Measurements from ENCODE around the gene DOCK4. TPM values are rescaled to one million over a fixed set of nuclear protein-coding genes. Genes with fewer than 3 reads are reported as not detected.

The DOCK4 gene
- total and polyA plus RNA-seq, 2 of the 8 experiments (the other 6 are each of a cell fraction or from before 2014, with no cell fraction given), result 5.1 to 23.6 TPM

DNA sequence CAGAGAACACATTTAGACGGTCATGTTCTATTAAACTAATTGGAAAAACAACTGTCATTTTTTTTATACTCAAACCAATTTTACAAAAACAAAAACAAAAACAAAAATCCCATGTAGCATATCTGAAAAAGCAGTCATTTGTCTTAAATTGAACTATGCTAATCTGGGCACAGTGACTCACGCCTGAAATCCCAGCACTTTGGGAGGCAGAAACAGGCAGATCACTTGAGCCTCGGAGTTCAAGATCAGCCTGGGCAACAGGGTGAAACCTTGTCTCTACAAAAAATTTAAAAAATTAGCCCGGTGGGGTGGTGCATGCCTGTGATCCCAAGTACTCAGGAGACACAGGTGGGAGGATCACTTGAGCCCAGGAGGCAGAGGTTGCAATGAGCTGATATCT is 253.4 kb downstream of the DOCK4 start (continued):
- TF ChIP-seq, protein P1, sequence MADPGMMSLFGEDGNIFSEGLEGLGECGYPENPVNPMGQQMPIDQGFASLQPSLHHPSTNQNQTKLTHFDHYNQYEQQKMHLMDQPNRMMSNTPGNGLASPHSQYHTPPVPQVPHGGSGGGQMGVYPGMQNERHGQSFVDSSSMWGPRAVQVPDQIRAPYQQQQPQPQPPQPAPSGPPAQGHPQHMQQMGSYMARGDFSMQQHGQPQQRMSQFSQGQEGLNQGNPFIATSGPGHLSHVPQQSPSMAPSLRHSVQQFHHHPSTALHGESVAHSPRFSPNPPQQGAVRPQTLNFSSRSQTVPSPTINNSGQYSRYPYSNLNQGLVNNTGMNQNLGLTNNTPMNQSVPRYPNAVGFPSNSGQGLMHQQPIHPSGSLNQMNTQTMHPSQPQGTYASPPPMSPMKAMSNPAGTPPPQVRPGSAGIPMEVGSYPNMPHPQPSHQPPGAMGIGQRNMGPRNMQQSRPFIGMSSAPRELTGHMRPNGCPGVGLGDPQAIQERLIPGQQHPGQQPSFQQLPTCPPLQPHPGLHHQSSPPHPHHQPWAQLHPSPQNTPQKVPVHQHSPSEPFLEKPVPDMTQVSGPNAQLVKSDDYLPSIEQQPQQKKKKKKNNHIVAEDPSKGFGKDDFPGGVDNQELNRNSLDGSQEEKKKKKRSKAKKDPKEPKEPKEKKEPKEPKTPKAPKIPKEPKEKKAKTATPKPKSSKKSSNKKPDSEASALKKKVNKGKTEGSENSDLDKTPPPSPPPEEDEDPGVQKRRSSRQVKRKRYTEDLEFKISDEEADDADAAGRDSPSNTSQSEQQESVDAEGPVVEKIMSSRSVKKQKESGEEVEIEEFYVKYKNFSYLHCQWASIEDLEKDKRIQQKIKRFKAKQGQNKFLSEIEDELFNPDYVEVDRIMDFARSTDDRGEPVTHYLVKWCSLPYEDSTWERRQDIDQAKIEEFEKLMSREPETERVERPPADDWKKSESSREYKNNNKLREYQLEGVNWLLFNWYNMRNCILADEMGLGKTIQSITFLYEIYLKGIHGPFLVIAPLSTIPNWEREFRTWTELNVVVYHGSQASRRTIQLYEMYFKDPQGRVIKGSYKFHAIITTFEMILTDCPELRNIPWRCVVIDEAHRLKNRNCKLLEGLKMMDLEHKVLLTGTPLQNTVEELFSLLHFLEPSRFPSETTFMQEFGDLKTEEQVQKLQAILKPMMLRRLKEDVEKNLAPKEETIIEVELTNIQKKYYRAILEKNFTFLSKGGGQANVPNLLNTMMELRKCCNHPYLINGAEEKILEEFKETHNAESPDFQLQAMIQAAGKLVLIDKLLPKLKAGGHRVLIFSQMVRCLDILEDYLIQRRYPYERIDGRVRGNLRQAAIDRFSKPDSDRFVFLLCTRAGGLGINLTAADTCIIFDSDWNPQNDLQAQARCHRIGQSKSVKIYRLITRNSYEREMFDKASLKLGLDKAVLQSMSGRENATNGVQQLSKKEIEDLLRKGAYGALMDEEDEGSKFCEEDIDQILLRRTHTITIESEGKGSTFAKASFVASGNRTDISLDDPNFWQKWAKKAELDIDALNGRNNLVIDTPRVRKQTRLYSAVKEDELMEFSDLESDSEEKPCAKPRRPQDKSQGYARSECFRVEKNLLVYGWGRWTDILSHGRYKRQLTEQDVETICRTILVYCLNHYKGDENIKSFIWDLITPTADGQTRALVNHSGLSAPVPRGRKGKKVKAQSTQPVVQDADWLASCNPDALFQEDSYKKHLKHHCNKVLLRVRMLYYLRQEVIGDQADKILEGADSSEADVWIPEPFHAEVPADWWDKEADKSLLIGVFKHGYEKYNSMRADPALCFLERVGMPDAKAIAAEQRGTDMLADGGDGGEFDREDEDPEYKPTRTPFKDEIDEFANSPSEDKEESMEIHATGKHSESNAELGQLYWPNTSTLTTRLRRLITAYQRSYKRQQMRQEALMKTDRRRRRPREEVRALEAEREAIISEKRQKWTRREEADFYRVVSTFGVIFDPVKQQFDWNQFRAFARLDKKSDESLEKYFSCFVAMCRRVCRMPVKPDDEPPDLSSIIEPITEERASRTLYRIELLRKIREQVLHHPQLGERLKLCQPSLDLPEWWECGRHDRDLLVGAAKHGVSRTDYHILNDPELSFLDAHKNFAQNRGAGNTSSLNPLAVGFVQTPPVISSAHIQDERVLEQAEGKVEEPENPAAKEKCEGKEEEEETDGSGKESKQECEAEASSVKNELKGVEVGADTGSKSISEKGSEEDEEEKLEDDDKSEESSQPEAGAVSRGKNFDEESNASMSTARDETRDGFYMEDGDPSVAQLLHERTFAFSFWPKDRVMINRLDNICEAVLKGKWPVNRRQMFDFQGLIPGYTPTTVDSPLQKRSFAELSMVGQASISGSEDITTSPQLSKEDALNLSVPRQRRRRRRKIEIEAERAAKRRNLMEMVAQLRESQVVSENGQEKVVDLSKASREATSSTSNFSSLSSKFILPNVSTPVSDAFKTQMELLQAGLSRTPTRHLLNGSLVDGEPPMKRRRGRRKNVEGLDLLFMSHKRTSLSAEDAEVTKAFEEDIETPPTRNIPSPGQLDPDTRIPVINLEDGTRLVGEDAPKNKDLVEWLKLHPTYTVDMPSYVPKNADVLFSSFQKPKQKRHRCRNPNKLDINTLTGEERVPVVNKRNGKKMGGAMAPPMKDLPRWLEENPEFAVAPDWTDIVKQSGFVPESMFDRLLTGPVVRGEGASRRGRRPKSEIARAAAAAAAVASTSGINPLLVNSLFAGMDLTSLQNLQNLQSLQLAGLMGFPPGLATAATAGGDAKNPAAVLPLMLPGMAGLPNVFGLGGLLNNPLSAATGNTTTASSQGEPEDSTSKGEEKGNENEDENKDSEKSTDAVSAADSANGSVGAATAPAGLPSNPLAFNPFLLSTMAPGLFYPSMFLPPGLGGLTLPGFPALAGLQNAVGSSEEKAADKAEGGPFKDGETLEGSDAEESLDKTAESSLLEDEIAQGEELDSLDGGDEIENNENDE (IDR thresholded peaks at IDR 0.05; ENCODE audit: insufficient replicate concordance, low read length), result no peak
- TF ChIP-seq RNF2 (IDR thresholded peaks at IDR 0.05; ENCODE audit: borderline replicate concordance, low read depth, low read length, missing control alignments, poor library complexity, severe bottlenecking) (no peak), PHF8 (conservative IDR thresholded peaks at IDR 0.05; ENCODE audit: low read depth, low read length) (no peak), ASH2L (IDR thresholded peaks at IDR 0.05; ENCODE audit: low read length) (no peak), CTBP2 (IDR thresholded peaks at IDR 0.05; ENCODE audit: borderline replicate concordance, insufficient read depth, insufficient read length, low read length) (no peak), TAF1 (IDR thresholded peaks at IDR 0.05; ENCODE audit: low read depth, low read length) (no peak), NRF1 (IDR thresholded peaks at IDR 0.05; ENCODE audit: low read depth, low read length) (no peak), CBX5 (IDR thresholded peaks at IDR 0.05; ENCODE audit: low read depth, low read length) (no peak), GABPA (IDR thresholded peaks at IDR 0.05; ENCODE audit: borderline replicate concordance, insufficient read depth, low read length) (no peak)

Measured in H1 (cell line).